Neural progenitor cell (in vitro differentiated cells): ENCODE data around the gene CREB5.

Experiments
- EZH2 ChIP-seq: fragments of 200-600 bp; sonication (generic); IDR thresholded peaks from 2 replicates; pipeline ENCODE4 v1.6.1; 2017; ENCODE audit warnings: antibody characterized with exemption, mild to moderate bottlenecking, moderate library complexity
- TF ChIP-seq, protein P1 (sequence below): fragments of 200-600 bp; sonication (generic); IDR thresholded peaks from 2 replicates; pipeline ENCODE4 v1.5.1; 2017; ENCODE audit warnings: antibody characterized with exemption, mild to moderate bottlenecking

DNA sequence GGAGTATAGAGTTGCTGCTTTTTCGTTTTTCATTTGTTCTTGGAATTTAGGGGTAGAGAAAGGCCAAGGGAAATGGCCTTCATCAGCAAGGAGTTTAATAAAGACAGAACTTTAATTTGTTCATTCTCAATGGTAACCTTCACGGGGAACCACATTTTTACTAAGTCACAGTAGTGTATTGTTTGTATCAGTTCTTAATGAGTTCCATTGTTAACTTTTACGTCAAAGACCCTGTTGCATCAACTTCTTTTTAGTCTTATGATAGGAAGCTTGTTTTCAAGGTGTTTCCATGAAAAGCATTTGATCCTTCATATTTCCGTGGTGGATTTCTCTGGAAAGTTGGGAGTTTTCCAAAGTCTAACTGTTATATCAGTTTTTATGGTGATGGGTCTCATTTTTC lies 169.9 kb downstream of the CREB5 start:
- TF ChIP-seq, protein P1, sequence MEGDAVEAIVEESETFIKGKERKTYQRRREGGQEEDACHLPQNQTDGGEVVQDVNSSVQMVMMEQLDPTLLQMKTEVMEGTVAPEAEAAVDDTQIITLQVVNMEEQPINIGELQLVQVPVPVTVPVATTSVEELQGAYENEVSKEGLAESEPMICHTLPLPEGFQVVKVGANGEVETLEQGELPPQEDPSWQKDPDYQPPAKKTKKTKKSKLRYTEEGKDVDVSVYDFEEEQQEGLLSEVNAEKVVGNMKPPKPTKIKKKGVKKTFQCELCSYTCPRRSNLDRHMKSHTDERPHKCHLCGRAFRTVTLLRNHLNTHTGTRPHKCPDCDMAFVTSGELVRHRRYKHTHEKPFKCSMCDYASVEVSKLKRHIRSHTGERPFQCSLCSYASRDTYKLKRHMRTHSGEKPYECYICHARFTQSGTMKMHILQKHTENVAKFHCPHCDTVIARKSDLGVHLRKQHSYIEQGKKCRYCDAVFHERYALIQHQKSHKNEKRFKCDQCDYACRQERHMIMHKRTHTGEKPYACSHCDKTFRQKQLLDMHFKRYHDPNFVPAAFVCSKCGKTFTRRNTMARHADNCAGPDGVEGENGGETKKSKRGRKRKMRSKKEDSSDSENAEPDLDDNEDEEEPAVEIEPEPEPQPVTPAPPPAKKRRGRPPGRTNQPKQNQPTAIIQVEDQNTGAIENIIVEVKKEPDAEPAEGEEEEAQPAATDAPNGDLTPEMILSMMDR = no peak
- no peak for TF ChIP-seq EZH2
